SH-SY5Y (cell line): Measurements from ENCODE around the gene DEGS2.

Experiments used
- GATA2 ChIP-seq: IDR thresholded peaks from 2 replicates; pipeline ENCODE4 v1.6.1; 2011; ENCODE audit warnings: mild to moderate bottlenecking, low read depth, low read length
- GATA3 ChIP-seq: IDR thresholded peaks from 2 replicates; pipeline ENCODE4 v1.6.1; 2011; ENCODE audit warnings: low read depth, mild to moderate bottlenecking, low read length, moderate library complexity

GRCh38 chr14:100159865-100160533 lies 554 bp upstream of the DEGS2 start:
- no peak for TF ChIP-seq GATA3
- no peak for TF ChIP-seq GATA2
